ENCODE results near the gene SVIP. TPM values are rescaled to one million over a fixed set of nuclear protein-coding genes. Genes with fewer than 3 reads are reported as not detected.

The SVIP gene
- polyA plus RNA-seq, 3 donors, result 1.0 to 3.1 (median 2.6) TPM

GRCh38 chr11:22800482-22800881 lies 29.1 kb downstream of the SVIP start:
- intact Hi-C loops (cut with micrococcal nuclease), result no loop called here
- Mint-ChIP-seq H3K27ac (no peak overlapping the region), H3K27me3 (ENCODE audit: low read depth in 3 of 3) (peaks cover 0 to 4% (median 1%) of the 10 kb centered on the region in 3 donors), H3K4me1 (no peaks in the 10 kb centered on the region), H3K36me3 (no peaks in the 10 kb centered on the region), H3K4me3 (no peak overlapping the region), H3K9me3 (no peaks in the 10 kb centered on the region)
- Histone ChIP-seq H3K79me2 (ENCODE audit: insufficient read depth, low read length) (no peaks in the 10 kb centered on the region), H3K4me2 (replicated peaks; ENCODE audit: extremely low read depth, low read length, poor library complexity, severe bottlenecking) (no peak overlapping the region), H3K27me3 (ENCODE audit: control insufficient read depth in 2 of 2, insufficient read depth in 2 of 2, low read length in 2 of 2) (peaks cover 0 to 2% of the 10 kb centered on the region in 2 donors), H3K9ac (ENCODE audit: insufficient read depth, low read length, poor library complexity, severe bottlenecking) (no peak overlapping the region), H4K20me1 (ENCODE audit: insufficient read depth, low read length) (no peaks in the 10 kb centered on the region), H3K36me3 (replicated peaks in 1 of 2; ENCODE audit: control insufficient read depth in 1 of 2, insufficient read depth in 2 of 2, low read length in 2 of 2) (no peaks in the 10 kb centered on the region), H3K4me1 (ENCODE audit: control insufficient read depth in 1 of 2, insufficient read depth in 2 of 2, low read length in 2 of 2) (no peaks in the 10 kb centered on the region), H3K9me3 (replicated peaks in 1 of 2; ENCODE audit: control insufficient read depth in 1 of 2, insufficient read depth in 1 of 2, low read length in 2 of 2) (no peaks in the 10 kb centered on the region), H3K27ac (ENCODE audit: low read depth in 1 of 2, low read length in 2 of 2) (no peak overlapping the region), H2AFZ (ENCODE audit: insufficient read depth, low read depth, low read length, poor library complexity, severe bottlenecking) (no peak overlapping the region), H3K4me3 (replicated peaks in 1 of 3; ENCODE audit: low read depth in 2 of 3, low read length in 3 of 3) (no peak overlapping the region)
- 100% methylated on average over 1 of the region's 5 CpGs for WGBS (ENCODE audit: insufficient coverage)
- TF ChIP-seq CTCF (IDR thresholded peaks at IDR 0.05), result no peak
- no peak for DNase-seq

- H3K27ac ChIP-seq (ENCODE audit: low read depth in 1 of 2, low read length in 2 of 2), result no peak overlapping the region
- Mint-ChIP-seq H3K27ac (no peak overlapping the region), H3K27me3 (ENCODE audit: low read depth in 3 of 3) (peaks cover 0 to 5% (median 1%) of the 10 kb centered on the region in 3 donors), H3K4me3 (no peak overlapping the region), H3K4me1 (peaks cover 6% of the 10 kb centered on the region), H3K9me3 (no peaks in the 10 kb centered on the region), H3K36me3 (no peaks in the 10 kb centered on the region)
- H3K4me3 ChIP-seq (replicated peaks in 1 of 3; ENCODE audit: low read depth in 2 of 3, low read length in 3 of 3), result no peak overlapping the region
- no peaks in the 10 kb centered on the region for H3K27me3 ChIP-seq (ENCODE audit: control insufficient read depth in 2 of 2, insufficient read depth in 2 of 2, low read length in 2 of 2)
- no peak for TF ChIP-seq CTCF (IDR thresholded peaks at IDR 0.05)
- WGBS (ENCODE audit: insufficient coverage), result no CpG with 5 or more reads among the region's 1 CpG
- H3K9ac ChIP-seq (ENCODE audit: insufficient read depth, low read length, poor library complexity, severe bottlenecking), result no peak overlapping the region
- H4K20me1 ChIP-seq (ENCODE audit: insufficient read depth, low read length), result no peaks in the 10 kb centered on the region
- no peaks in the 10 kb centered on the region for H3K4me1 ChIP-seq (ENCODE audit: control insufficient read depth in 1 of 2, insufficient read depth in 2 of 2, low read length in 2 of 2)
- DNase-seq, result no peak
- H3K36me3 ChIP-seq (replicated peaks in 1 of 2; ENCODE audit: control insufficient read depth in 1 of 2, insufficient read depth in 2 of 2, low read length in 2 of 2), result no peaks in the 10 kb centered on the region
- no peaks in the 10 kb centered on the region for H3K79me2 ChIP-seq (ENCODE audit: insufficient read depth, low read length)
- H3K9me3 ChIP-seq (replicated peaks in 1 of 2; ENCODE audit: control insufficient read depth in 1 of 2, insufficient read depth in 1 of 2, low read length in 2 of 2), result no peaks in the 10 kb centered on the region
- H2AFZ ChIP-seq (ENCODE audit: insufficient read depth, low read depth, low read length, poor library complexity, severe bottlenecking), result no peak overlapping the region
- intact Hi-C loops (cut with micrococcal nuclease), result loop anchor here in 1 of 2 donors (10.0 kb wide), 1 partner anchor 464 kb away; the partner anchor contains the start of gene SLC17A6
- H3K4me2 ChIP-seq (replicated peaks; ENCODE audit: extremely low read depth, low read length, poor library complexity, severe bottlenecking), result no peak overlapping the region
These were observed 30.7 kb downstream of the SVIP start for GRCh38 chr11:22798901-22799300.

All from CD14-positive monocyte (primary cell).